Dendritic cell treated with granulocyte-macrophage colony-stimulating factor and Interleukin-4, amounts not matched to agents 40 ng/mL and 50 ng/mL, for 4 days (primary cell): Measurements from ENCODE around the gene DNAJC15.
"Not testable (repeated sequence)": the region's sequence is repeated elsewhere in the genome, so short reads cannot be mapped to it uniquely, and the experiment has no call there.

Experiments
- H3K27ac Mint-ChIP-seq: one replicate; pipeline ENCODE4 v1.8.0; 2022; ENCODE audit warnings: mild to moderate bottlenecking, mixed read lengths
- H3K27me3 Mint-ChIP-seq: one replicate; pipeline ENCODE4 v1.8.0; 2022; ENCODE audit warnings: mild to moderate bottlenecking, mixed read lengths
- H3K36me3 Mint-ChIP-seq: one replicate; pipeline ENCODE4 v1.8.0; 2022; ENCODE audit warnings: low read depth, mixed read lengths
- H3K4me1 Mint-ChIP-seq: one replicate; pipeline ENCODE4 v1.8.0; 2022; ENCODE audit warnings: low read depth, mixed read lengths
- H3K4me3 Mint-ChIP-seq: one replicate; pipeline ENCODE4 v1.8.0; 2022; ENCODE audit warnings: mild to moderate bottlenecking, moderate library complexity, mixed read lengths
- H3K9me3 Mint-ChIP-seq: one replicate; pipeline ENCODE4 v1.8.0; 2022; ENCODE audit warnings: mixed read lengths
- intact Hi-C: fragments of 100-400 bp; cut with micrococcal nuclease; formaldehyde crosslinking; loops from one replicate; pipeline ENCODE4 v1.15.0; 2022

DNAJC15 gene

GRCh38 chr13:43016226-43016625, 7.2 kb upstream of the DNAJC15 start:
- intact Hi-C loops = no loop called here
- Mint-ChIP-seq H3K9me3 (no peaks in the 10 kb centered on the region), H3K4me3 (no peak overlapping the region), H3K27ac (no peak overlapping the region), H3K27me3 (no peaks in the 10 kb centered on the region), H3K36me3 (no peaks in the 10 kb centered on the region), H3K4me1 (no peaks in the 10 kb centered on the region)

GRCh38 chr13:43019811-43020210, 3.6 kb upstream of the DNAJC15 start:
- intact Hi-C loops = no loop called here

DNA sequence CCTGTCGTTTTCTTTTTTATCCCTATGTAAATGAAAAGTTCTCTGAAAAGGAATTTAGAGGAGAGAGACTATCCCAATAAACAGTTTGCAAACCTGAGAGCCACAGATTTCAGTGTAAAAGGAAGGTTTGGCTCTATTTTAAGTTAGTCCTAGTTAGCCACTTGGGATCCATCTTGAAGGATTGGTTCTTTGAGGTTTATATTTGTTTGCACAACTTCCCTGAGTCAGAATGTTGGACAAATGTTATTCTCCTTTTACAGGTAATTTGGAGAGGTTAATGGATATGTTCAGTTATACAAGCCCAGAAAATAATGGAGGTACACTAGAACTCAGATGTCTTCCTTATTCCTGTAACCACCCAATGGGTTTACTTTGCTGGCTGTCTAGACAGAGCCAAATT, 2.6 kb upstream of the DNAJC15 start:
- intact Hi-C loops = no loop called here
- Mint-ChIP-seq H3K4me3 (no peak overlapping the region), H3K36me3 (peaks cover 9% of the 10 kb centered on the region), H3K9me3 (no peaks in the 10 kb centered on the region), H3K27me3 (no peaks in the 10 kb centered on the region), H3K4me1 (peaks cover 26% of the 10 kb centered on the region), H3K27ac (no peak overlapping the region)

More at GRCh38 chr13:43019811-43020210, 3.6 kb upstream of the DNAJC15 start:
- peaks cover 18% of the 10 kb centered on the region for H3K4me1 Mint-ChIP-seq
- no peaks in the 10 kb centered on the region for H3K9me3 Mint-ChIP-seq
- peaks cover 9% of the 10 kb centered on the region for H3K36me3 Mint-ChIP-seq
- no peak overlapping the region for H3K4me3 Mint-ChIP-seq
- H3K27ac Mint-ChIP-seq = no peak overlapping the region
- no peaks in the 10 kb centered on the region for H3K27me3 Mint-ChIP-seq

DNA sequence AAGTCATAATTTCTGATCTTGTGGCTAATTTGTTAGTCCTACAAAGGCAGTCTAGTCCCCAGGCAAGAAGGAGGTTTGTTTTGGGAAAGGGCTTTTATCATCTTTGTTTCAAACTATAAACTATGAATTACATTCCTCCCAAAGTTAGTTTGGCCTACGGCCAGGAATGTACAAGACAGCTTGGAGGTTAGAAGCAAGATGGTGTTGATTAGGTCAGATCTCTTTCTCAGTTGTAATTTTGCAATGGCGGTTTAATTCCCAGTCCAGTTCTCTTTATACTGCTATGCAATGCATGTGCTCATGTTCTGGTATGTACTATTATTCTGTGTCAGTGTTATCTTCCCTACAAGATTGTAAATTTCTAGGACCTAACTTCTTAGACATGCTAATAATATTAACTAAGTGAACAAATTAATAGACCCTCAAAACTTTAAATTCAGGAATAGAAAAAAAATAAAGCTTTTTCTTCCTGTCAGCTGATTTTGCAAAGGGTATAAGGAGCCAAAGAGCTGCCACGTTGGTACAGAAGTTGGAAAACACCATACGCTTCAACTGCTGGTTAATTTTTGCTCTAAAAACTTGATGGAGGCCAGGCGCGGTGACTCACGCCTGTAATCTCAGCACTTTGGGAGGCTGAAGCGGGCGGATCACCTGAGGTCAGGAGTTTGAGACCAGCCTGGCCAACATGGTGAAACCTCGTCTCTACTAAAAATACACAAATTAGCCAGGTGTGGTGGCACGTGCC, 1.3 kb upstream of the DNAJC15 start:
- Mint-ChIP-seq H3K27ac (no peak overlapping the region), H3K27me3 (no peaks in the 10 kb centered on the region), H3K36me3 (peaks cover 9% of the 10 kb centered on the region), H3K9me3 (no peaks in the 10 kb centered on the region), H3K4me3 (no peak overlapping the region), H3K4me1 (peaks cover 32% of the 10 kb centered on the region)
- intact Hi-C loops = loop anchor here (2.0 kb wide), 2 partner anchors 29 to 51 kb away; no protein-coding TSS in a partner anchor

DNA sequence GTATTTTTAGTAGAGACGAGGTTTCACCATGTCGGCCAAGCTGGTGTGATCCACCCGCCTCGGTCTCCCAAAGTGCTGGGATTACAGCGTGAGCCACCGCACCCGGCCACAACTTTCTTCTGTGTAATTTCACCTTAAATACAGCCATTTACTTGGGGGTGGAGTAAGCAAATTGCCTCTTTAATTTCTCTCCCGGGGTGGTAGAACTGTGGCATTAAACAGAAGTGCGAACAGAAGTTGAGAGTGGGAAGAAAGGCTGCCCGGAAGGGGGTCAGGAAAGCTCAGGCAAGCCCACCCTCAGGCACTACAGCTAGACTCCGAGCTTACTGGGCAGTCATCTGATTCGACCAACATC, 475 bp upstream of the DNAJC15 start:
- Mint-ChIP-seq H3K27me3 (no peaks in the 10 kb centered on the region), H3K9me3 (no peaks in the 10 kb centered on the region), H3K4me3 (peak overlapping the region; percentile 96), H3K36me3 (peaks cover 14% of the 10 kb centered on the region), H3K27ac (peak overlapping the region; percentile 98), H3K4me1 (peaks cover 32% of the 10 kb centered on the region)
- intact Hi-C loops = loop anchor here (2.0 kb wide), 2 partner anchors 28 to 52 kb away; no protein-coding TSS in a partner anchor

DNA sequence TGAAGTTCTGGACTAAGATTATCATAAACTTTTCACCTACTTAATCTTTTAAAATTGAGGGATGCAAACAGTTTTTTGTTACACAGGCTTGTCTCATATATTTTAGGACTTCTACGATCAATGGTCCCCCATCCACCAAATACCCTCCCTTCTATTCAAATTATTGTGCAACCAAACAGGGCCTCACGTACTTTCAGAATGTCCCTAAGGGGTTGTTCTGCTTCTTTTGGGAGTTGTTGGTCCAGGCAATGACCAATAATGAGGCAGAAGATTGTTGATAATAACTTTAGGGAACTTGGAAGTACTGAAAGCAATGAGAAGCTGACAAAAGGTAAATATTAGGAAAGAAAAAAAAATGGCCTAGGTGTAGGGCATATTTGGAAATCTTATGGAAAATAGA, 2.9 kb downstream of the DNAJC15 start:
- H3K27me3 Mint-ChIP-seq = no peaks in the 10 kb centered on the region
- H3K4me3 Mint-ChIP-seq = no peak overlapping the region
- no peaks in the 10 kb centered on the region for H3K9me3 Mint-ChIP-seq
- H3K36me3 Mint-ChIP-seq = peaks cover 28% of the 10 kb centered on the region
- H3K27ac Mint-ChIP-seq = no peak overlapping the region
- intact Hi-C loops = no loop called here
- H3K4me1 Mint-ChIP-seq = peaks cover 48% of the 10 kb centered on the region

DNA sequence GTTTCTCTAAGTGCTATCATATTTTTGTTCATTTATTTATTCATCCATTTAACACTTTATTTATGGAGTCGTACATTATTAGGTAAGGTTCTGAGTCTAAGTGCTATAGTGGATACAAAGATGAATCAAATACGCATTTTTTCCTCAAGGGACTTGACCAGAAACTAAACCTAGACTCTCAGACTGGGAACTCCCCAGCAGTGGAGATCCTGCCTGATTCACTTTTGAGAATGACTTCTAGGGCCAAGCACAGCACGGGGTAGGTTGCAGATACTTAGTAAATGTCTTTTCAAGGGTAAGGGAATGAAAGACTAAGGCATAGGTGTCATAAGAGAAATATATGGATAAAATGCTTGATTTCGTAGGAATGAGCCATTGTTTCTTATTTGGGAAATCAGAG, 7.2 kb downstream of the DNAJC15 start:
- Mint-ChIP-seq H3K27me3 (no peaks in the 10 kb centered on the region), H3K9me3 (peaks cover 7% of the 10 kb centered on the region), H3K36me3 (peaks cover 40% of the 10 kb centered on the region), H3K4me3 (no peak overlapping the region), H3K27ac (no peak overlapping the region), H3K4me1 (peaks cover 40% of the 10 kb centered on the region)
- intact Hi-C loops = no loop called here

- H3K27me3 Mint-ChIP-seq = no peaks in the 10 kb centered on the region
- peaks cover 7% of the 10 kb centered on the region for H3K9me3 Mint-ChIP-seq
- H3K4me3 Mint-ChIP-seq = no peak overlapping the region
- peaks cover 48% of the 10 kb centered on the region for H3K36me3 Mint-ChIP-seq
- no peak overlapping the region for H3K27ac Mint-ChIP-seq
- intact Hi-C loops = no loop called here
- peaks cover 38% of the 10 kb centered on the region for H3K4me1 Mint-ChIP-seq
These were observed 8.5 kb downstream of the DNAJC15 start for GRCh38 chr13:43031881-43032280.

DNA sequence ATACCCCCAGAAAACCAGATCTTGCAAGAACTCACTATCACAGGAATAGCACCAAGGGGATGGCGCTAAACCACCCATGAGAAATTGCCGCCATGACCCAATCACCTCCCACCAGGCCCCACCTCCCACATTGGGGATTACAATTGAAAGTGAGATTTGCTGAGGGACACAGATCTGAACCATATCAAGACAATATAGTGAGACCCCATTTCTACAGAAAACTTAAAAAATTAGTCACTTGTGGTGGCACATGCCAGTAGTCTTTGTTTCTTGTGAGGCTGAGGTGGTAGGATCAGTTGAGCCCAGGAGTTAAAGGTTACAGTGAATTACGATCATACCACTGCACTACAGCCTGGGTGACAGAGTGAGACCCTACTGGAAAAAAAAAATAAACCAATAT, 9.7 kb downstream of the DNAJC15 start:
- Mint-ChIP-seq H3K9me3 (peaks cover 7% of the 10 kb centered on the region), H3K27me3 (no peaks in the 10 kb centered on the region), H3K4me3 (no peak overlapping the region), H3K4me1 (peaks cover 41% of the 10 kb centered on the region), H3K27ac (no peak overlapping the region), H3K36me3 (peaks cover 46% of the 10 kb centered on the region)
- intact Hi-C loops = no loop called here

- Mint-ChIP-seq H3K4me3 (no peak overlapping the region), H3K27ac (no peak overlapping the region), H3K27me3 (no peaks in the 10 kb centered on the region), H3K9me3 (peaks cover 7% of the 10 kb centered on the region), H3K4me1 (peaks cover 57% of the 10 kb centered on the region), H3K36me3 (peaks cover 39% of the 10 kb centered on the region)
- intact Hi-C loops = no loop called here
These were observed 13.2 kb downstream of the DNAJC15 start for GRCh38 chr13:43036351-43037250.

DNA sequence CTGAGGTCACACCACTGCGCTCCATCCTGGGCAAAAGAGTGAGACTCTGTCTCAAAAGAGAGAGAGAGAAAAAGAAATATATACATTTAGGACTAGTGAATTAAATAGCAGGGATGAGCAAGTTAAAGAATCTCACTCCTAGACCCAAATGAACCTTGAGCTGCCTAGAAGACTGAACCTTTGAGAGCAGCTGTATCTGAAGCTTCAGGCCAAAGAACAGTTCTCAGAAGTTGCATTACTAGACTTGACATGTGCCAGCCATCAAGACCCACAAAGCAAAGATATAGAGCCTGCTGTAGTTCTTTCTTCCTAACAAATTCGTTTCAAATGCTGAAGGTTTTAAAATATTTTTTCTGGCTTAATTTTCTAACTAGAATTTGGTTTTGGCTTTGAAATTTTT, 16.6 kb downstream of the DNAJC15 start:
- H3K27me3 Mint-ChIP-seq = no peaks in the 10 kb centered on the region
- intact Hi-C loops = no loop called here
- H3K9me3 Mint-ChIP-seq = no peaks in the 10 kb centered on the region
- H3K4me3 Mint-ChIP-seq = no peak overlapping the region
- H3K4me1 Mint-ChIP-seq = peaks cover 71% of the 10 kb centered on the region
- peaks cover 23% of the 10 kb centered on the region for H3K36me3 Mint-ChIP-seq
- no peak overlapping the region for H3K27ac Mint-ChIP-seq

- Mint-ChIP-seq H3K4me1 (peaks cover 73% of the 10 kb centered on the region), H3K27ac (peak overlapping the region; percentile 6), H3K36me3 (peaks cover 26% of the 10 kb centered on the region)
- H3K4me3 Mint-ChIP-seq, H3K27me3 Mint-ChIP-seq, H3K9me3 Mint-ChIP-seq, intact Hi-C loops: not testable (repeated sequence)
These were observed 17.4 kb downstream of the DNAJC15 start for GRCh38 chr13:43040581-43041368.

GRCh38 chr13:43041369-43041921, 18.1 kb downstream of the DNAJC15 start:
- peak overlapping the region; percentile 6 for H3K27ac Mint-ChIP-seq
- peaks cover 23% of the 10 kb centered on the region for H3K36me3 Mint-ChIP-seq
- intact Hi-C loops = no loop called here

More at GRCh38 chr13:43041369-43041921, 18.1 kb downstream of the DNAJC15 start:
- Mint-ChIP-seq H3K4me1 (peaks cover 76% of the 10 kb centered on the region), H3K4me3 (no peak overlapping the region), H3K9me3 (no peaks in the 10 kb centered on the region), H3K27me3 (no peaks in the 10 kb centered on the region)
